A673 (cell line): ENCODE measurements around the gene NRP2.

Experiments used
- EZH2 ChIP-seq: fragments of 200-600 bp; sonication (generic); IDR thresholded peaks from 2 replicates; pipeline ENCODE4 v1.6.1; 2017; ENCODE audit warnings: borderline replicate concordance, low read depth, mild to moderate bottlenecking, mixed read lengths, antibody characterized with exemption, low read length; ENCODE audit not compliant: poor library complexity, severe bottlenecking
- TF ChIP-seq, protein P1 (sequence below): fragments of 300-800, 200-600 bp; sonication (generic); conservative IDR thresholded peaks from 2 replicates; pipeline ENCODE4 v1.5.1; 2017; ENCODE audit warnings: low read depth, mild to moderate bottlenecking, antibody characterized with exemption, low read length, moderate library complexity, mixed read lengths

GRCh38 chr2:205727174-205727573 lies 44.9 kb downstream of the NRP2 start:
- TF ChIP-seq, protein P1, sequence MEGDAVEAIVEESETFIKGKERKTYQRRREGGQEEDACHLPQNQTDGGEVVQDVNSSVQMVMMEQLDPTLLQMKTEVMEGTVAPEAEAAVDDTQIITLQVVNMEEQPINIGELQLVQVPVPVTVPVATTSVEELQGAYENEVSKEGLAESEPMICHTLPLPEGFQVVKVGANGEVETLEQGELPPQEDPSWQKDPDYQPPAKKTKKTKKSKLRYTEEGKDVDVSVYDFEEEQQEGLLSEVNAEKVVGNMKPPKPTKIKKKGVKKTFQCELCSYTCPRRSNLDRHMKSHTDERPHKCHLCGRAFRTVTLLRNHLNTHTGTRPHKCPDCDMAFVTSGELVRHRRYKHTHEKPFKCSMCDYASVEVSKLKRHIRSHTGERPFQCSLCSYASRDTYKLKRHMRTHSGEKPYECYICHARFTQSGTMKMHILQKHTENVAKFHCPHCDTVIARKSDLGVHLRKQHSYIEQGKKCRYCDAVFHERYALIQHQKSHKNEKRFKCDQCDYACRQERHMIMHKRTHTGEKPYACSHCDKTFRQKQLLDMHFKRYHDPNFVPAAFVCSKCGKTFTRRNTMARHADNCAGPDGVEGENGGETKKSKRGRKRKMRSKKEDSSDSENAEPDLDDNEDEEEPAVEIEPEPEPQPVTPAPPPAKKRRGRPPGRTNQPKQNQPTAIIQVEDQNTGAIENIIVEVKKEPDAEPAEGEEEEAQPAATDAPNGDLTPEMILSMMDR = no peak
- no peak for TF ChIP-seq EZH2
